GM20000 (cell line): ENCODE measurements around the gene MAGEB10.

ENCODE experiments used
- DNase-seq: peaks from one replicate; pipeline ENCODE4 v3.0.0; 2012; ENCODE audit warnings: low spot score
- CTCF ChIP-seq: IDR thresholded peaks from 2 replicates; pipeline ENCODE4 v1.5.1; 2012; ENCODE audit warnings: mild to moderate bottlenecking, control low read depth; ENCODE audit errors: extremely low read depth, missing control alignments

The MAGEB10 gene

GRCh38 chrX:27815209-27815608 is 7.4 kb downstream of the MAGEB10 start:
- TF ChIP-seq CTCF: no peak
- DNase-seq: no peak

DNA sequence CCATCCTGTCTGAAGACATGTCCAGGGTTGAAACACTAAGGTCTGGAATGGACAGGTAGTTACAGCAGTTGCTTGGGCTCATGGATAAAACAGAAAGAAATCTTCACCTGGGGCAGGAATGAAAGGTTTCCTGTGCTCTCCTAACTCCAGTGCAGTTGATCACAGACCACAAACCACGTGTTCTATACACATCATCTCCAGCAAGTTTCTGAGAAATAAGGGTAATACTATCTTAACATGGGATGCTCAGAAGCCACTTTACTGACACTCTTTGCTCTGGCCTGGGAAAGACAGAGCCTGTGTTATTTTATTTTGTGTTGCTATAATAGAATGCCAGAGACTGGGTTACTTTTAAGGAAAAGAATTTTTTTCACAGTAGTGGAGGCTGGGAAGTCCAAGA is 16.0 kb downstream of the MAGEB10 start:
- DNase-seq: no peak
- TF ChIP-seq CTCF: no peak

DNA sequence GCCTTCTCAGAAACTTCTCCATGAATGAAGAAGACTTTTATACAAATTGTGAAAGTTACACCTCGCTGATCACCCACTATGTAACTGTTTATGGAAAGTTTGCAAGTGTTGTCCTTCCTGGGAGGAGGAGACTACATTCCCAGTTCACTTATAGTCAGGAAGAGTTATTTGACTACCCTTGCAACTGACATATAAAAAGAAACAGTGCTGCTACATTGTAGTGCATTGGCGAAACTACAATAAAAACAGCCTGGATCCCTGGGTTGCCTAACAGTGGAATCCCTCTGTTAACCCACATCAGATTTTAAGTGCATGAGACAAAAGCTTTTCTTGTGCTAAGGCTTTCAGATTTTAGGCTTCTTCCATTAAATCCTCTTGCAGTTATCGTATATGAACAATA is 30.4 kb downstream of the MAGEB10 start:
- TF ChIP-seq CTCF: no peak

DNA sequence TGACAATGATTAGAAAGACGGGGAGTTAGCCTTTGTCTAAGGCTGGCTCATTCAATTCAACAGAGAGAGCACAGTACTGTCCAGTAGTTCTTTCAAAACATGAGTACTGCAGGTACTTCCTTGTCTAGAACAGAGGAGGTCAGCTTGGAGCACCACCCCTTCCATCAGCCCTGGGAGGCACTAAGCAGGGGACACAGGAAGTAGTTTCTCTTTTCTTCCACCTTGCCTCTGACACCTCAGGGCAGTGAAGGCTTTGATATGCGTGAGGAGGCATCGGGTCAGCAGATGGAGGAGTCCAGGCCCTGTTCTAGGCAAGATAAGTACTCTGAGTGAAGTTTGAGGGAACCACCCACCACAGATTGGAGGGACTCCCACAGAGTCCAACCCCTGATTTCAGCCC is 33.1 kb downstream of the MAGEB10 start:
- TF ChIP-seq CTCF: no peak
- DNase-seq: no peak

More for the DNA sequence above, 30.4 kb downstream of the MAGEB10 start:
- DNase-seq: no peak

GRCh38 chrX:27842859-27843258 is 35.1 kb downstream of the MAGEB10 start:
- no peak for TF ChIP-seq CTCF
- no peak for DNase-seq

DNA sequence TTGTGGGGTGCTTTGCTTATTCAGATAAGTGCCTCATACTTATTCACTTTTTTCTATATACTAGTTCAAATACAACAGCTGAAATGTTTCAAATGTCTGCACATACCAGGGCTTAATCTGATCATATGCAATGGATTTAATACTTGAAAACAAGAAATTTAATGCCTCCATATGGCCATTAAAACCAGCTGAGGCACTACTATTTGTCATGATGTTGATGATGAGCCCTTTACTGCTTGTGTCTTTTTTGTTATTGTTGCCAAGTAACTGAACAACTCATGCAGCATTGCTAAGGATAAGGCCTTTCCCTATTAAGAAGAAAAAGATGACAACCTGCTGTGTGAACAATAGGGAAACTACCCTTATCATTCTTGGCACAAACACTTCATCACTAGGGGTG is 52.5 kb downstream of the MAGEB10 start:
- no peak for DNase-seq
- TF ChIP-seq CTCF: no peak

GRCh38 chrX:27863809-27864208 is 56.0 kb downstream of the MAGEB10 start:
- TF ChIP-seq CTCF: no peak
- no peak for DNase-seq
